DMS153 treated with DMSO at 0.1 percent for 48 hours (cell line): ENCODE data around the gene KIF3B.
A peak's percentile ranks its signal among the peaks of the same experiment; 100 is the strongest.
"Not testable (repeated sequence)": the region's sequence is repeated elsewhere in the genome, so short reads cannot be mapped to it uniquely, and the experiment has no call there.

Experiments
- DNase-seq: peaks from one replicate; lab custom pipeline; 2025; ENCODE audit not compliant: unreplicated experiment; lab: John Stamatoyannopoulos, UW

Gene KIF3B

DNA sequence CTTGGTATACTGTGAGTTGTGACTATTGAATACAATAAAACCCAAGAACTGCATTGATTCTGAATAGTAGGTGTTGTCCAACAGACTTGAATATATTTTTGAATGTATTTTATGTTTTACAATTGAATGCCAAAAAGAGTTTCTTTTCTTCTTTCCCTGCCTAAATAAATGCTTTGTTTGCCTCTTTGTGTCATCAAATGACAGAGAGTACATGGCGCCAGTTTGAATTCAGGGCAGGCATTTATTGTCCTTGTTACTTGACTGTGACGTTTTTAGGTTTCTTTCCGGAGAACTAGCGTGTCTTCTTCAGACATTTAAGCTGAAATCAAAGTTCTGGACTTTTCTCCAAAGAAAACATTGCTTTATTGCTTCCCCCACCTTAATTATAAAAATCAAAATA lies 16.6 kb downstream of the KIF3B start:
- no peak for DNase-seq

DNA sequence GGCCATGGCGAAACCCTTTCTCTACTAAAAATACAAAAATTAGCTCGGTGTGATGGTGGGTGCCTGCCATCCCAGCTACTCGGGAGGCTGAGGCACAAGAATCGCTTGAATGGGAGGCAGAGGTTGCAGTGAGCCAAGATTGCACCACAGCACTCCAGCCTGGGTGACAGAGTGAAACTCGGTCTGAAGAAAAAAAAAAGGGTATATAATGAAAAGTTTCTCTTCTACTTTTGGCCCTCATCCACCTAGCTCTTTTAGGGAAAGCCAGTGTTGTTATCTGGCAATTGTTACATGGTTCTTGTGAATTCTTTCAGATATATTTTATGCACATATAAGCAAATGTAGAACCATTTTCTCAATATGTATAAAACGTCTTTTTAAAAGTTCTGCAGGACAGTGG lies 19.0 kb downstream of the KIF3B start:
- DNase-seq: no peak

DNA sequence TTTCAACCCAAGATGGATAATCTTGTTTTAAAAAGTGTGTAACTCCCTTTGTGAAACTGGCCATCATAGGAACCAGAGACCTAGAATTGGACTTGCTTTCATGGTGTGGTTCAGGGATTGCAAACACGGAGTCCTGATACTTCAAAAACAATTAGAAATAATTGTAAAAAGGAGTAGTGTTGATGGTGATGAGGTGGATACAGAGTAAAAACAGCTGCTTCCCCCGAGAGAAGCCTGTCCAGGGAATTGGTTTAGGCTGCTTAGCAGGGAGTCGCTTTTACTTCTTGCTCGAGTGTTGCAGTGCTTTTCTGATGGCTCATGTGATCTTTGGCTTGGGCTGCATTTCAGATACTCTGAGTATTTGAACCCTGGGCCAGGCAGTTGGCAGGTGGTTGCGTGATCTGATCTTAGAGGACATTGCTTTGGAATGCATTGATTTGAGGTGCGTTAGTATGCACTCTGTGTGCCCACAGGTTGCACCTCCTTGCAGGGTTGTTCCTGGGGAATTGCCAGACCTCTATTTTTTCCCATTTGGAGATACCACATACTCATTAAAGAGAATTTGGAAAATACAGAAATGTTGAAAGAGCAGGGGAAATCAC lies 19.5 kb downstream of the KIF3B start:
- no peak for DNase-seq

DNA sequence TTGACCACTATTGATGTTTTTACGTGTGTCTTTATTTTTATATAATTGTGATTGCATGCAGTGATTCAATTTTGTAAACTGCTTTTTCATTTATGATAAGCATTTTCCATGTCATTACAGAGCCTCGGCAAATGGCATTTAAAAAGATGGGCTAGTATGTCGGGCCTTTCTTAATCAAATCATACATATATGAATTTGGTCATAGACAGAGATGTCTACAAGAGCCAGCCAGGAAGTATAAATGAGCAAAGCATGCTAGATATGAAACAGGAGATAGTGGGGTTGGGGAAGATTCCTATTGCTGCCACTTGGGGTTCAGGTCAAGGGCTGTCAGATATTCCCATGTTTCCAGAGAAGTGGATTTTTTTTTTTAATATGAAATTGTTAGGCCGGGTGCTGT lies 20.0 kb downstream of the KIF3B start:
- DNase-seq: no peak

DNA sequence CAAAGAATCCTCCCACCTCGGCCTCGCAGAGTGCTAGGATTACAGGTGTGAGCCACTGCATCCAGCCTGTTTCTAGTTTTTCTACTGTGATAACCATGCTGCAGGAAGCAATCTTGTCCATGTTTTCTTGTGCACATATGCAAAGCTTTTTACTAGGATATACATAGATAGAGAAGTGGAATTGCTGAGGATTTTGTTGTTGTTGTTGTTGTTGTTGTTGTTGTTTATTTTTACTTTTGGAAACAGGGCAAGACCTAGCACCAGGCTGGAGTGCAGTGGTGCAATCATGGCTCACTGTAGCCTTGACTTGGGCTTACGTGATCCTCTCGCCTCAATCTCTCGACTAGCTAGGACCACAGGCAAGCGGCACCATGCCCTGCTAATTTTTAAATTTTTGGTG lies 23.2 kb downstream of the KIF3B start:
- DNase-seq: no peak

DNA sequence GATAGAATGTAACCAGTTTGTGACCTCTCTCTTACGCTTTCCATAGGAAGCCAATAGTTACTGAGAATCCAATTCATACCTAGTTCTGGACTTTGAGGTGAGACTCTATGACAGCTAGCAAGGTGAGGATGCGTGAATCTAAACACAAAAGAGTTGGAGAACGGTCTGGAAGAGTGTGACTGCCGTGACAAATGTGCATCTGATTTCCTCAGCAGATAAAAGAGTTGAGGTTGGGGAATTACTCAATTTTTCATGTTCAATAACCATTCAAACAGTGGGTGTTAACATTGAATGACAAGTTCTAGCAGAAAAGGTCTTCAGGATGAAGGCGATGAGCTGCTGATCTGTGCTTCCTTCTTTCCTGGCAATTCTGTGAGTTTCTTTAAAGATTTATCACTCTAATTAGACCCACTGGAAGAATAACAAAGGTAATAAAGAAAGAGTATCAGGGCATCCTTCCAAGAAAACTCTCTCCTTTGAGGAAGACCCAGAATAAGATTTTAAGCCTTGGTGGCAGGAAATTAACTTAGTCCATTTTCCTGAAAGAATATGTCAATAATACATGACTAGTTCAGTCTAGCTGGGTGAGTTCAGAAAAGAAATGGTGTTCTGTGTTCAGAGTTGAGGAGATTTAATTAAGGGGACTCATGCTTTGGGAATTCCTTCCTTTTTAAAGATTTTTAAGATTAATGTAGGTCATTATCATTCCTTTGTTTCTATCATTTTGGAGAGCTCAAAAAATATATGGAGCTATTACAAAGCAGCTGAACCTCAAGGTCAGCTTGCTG lies 24.5 kb downstream of the KIF3B start:
- DNase-seq: no peak

DNA sequence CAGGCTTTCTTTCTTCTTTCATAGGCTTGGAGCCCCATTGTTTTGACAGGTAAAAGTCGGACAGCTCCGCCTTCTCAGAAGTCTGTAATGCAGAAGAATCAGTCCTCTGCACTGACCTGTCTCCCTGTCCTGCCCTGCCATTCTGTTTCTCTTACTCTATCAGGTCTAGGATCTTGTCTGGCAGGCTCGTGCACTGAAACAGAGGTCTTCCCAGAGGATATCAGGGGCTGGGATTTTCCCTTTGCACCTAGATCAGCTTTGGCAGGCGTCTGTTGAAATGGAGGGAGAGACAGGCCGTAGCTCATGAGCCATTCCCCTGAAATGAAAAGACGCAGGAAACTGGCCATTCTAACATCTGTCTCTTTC lies 25.0 kb downstream of the KIF3B start:
- DNase-seq: no peak

DNA sequence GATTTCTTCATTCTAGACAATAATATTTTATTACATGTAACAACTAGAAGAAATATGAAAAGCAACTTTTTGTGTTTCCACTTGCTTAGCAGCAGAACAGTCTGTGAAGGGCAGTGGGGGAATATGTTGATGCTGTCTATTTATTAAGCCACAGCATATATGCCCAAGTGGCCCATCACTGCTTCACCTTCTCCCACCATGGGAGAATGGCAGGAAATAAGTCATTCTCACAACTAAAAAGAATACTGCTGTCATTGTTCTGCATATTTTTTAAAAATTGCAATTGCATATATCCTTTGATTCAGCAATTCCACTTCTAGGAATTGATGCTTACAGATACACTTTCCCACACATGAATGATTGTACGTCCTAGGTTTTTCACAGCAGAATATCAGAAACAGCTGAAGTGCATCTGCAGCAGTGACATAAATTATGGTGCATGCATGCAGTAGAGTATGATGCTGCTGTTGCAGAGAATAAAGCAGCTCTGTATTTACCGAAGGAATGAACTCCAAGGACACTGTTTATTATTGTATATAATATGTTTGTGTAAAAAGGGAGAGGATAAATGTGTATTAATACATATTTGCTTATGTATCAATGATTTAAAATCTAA lies 26.8 kb downstream of the KIF3B start:
- no peak for DNase-seq

DNA sequence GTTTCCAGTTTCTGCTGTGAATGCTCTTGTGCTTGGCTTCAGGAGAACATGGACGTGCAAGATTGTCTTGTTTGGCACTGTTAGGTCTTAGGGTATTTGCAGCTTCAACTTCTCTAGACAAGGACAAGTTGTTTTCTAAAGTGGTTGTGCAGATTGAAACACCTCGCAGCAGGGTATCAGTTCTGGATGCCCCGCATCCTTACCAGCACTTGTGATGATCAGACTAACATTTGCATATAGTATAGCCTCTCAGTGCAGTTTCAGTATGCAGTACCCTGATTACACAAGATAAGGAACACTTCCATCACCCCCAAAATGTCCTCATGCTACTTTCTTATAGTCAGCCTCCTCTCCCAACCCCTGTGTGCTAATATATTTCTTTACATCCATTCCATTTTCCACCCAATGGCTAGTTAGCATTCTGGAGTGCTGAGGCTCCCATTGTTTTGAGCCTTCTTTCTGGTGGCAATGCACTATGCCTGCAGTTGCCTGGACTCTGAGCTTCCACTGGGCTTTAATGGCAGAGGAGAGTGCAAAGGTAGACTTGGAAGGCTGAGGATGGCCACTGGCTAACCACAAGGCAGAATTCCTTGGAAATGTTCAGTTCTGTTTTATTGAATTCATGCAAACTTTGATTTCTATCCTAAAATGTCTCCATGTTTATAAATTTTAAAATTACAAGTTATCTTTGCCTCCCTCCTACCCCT lies 35.4 kb downstream of the KIF3B start:
- no peak for DNase-seq

DNA sequence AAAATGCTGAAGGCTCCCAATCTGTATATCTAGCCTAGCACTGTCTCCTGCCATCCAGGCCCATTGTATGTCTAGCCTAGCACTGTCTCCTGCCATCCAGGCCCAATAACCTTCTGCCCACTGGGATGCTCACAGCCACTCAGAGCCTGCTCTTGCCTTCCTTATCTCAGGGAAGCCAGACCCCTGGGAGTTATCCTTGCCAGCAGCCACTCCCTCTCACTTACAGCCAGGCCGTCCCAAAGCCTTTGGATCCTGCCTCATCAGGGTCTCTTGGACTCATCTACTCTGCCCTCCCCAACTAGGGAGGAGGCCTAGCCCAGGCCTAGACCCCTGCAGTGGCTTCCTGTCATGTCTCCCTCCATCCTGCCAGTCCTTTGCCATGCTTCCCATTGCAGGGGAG lies 37.3 kb downstream of the KIF3B start:
- no peak for DNase-seq

DNA sequence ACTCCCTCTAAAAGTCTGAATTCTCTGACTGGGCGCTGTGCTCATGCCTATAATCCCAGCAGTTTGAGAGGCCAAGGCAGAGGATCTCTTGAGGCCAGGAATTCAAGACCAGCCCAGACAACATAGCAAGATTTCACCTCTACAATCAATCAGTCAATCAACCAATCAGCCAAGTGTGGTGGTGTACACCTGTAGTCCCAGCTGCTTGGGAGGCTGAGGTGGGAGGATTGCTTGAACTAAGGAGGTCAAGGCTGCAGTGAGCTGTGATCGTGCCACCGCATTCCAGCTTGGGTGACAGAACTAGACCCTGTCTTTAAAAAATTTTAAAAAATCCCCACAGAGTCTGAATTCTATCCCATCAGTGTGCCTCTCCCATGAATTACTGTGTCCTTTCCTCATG lies 37.9 kb downstream of the KIF3B start:
- no peak for DNase-seq

DNA sequence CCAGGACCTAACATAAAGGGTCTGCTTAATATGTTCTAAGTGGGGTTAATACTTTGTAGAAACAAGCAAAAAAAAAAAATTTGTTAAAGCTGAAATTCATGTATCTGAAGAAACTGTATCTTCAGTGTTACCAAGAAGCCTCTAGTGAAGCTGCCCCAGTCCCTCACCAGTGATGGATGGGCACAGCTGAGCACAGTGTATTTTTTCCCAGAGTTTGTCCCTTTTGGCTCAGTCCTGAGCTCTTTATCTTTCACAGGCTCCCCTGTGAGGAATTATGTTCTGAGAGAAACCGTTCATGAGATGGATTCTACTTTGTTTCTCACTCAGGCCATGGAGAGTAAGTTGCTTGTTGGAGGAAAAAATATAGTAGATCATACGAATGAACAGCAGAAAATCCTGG lies 38.4 kb downstream of the KIF3B start:
- DNase-seq: no peak

DNA sequence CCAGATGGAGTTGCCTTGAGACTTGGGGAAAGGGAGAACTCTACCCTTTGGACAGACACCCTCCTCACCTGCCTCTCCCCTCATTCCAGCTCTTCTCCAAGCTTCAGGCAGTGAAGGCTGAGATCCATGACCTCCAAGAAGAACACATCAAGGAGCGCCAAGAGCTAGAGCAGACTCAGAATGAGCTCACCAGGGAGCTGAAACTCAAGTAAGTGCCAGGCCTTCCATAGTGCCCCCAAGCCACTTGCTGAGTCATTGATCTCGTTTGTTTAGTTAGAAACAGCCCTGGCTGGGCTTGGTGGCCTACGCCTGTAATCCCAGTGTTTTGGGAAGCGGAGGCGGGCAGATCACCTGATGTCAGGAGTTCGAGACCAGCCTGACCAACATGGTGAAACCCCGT lies 39.2 kb downstream of the KIF3B start:
- DNase-seq: no peak

DNA sequence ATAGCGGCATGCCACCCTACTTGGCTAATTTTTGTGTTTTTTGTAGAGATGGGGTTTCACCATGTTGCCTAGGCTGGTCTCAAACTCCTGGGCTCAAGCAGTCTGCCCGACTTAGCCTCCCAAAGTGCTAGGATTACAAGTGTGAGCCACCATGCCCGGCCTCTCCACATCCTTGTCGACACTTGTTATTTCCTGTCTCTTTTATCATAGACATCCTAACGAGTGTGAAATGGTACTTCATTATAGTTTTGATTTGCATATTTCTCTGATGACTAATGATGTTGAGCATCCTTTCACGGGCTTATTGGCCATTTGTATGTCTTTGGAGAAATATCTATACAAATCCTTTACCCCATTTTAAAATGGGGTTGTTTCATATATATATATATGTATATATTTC lies 41.6 kb downstream of the KIF3B start:
- DNase-seq: no peak

DNA sequence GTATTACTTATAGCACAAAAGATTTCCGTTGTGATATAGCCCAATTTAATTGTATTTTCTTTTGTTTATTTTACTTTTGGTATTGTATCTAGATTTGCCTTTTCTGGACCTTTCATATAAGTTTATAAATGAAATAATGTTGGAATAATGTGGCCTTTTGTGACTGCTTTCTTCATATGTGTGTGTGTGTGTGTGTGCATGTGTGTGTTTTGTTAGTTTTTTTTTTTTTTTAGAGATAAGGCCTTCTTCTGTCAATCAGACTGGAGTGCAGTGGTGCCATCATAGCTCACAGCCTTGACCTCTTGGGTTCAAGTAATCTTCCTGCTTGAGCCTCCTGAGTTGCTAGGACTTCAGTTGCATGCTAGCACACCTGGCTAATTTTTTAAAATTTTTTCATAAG lies 42.9 kb downstream of the KIF3B start:
- DNase-seq: no peak

DNA sequence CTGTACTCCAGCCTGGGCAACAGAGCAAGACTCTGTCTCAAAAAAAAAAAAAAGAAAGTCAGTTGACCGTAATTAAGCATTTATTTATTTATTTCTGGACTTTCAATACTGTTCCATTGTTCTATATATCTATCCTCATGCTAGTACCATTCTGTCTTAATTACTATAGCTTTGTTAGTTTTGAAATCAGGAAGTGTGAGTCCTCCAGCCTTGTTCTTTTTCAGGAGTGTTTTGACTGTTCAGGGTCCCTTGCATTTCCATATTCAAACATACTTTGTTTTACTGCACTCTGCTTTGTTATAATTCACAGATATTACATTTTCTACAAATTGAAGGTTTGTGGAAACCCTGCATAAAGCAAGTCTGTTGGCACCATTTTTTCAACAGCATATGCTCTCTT lies 43.9 kb downstream of the KIF3B start:
- no peak for DNase-seq

DNA sequence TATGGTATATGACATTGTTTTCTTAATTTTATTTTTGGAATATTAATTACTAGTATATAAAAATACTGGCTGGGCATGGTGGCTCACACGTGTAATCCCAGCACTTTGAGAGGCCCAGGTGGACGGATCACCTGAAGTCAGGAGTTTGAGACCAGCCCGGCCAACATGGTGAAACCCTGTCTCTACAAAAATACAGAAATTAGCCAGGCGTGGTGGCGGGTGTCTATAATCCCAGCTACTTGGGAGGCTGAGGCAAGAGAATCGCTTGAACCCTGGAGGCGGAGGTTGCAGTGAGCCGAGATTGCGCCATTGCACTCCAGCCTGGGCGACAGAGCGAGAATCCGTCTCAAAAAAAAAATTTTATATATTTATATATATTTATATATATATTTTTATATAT lies 44.8 kb downstream of the KIF3B start:
- DNase-seq: not testable (repeated sequence)

DNA sequence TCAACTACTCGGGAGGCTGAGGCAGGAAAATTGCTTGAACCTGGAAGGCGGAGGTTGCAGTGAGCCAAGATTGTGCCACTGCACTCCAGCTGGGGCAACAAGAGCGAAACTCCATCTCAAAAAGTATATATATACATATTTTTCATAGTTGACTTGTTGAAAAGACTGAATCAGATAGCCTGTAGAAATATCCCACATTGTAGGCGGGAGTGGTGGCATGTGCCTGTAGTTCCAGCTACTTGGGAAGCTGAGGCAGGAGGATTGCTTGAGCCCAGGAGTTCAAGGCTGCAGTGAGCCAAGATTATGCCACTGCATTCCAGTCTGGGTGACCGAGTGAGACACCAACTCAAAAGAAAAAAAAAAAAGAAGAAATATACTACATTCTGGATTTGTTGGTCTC lies 46.3 kb downstream of the KIF3B start:
- not testable (repeated sequence) for DNase-seq

DNA sequence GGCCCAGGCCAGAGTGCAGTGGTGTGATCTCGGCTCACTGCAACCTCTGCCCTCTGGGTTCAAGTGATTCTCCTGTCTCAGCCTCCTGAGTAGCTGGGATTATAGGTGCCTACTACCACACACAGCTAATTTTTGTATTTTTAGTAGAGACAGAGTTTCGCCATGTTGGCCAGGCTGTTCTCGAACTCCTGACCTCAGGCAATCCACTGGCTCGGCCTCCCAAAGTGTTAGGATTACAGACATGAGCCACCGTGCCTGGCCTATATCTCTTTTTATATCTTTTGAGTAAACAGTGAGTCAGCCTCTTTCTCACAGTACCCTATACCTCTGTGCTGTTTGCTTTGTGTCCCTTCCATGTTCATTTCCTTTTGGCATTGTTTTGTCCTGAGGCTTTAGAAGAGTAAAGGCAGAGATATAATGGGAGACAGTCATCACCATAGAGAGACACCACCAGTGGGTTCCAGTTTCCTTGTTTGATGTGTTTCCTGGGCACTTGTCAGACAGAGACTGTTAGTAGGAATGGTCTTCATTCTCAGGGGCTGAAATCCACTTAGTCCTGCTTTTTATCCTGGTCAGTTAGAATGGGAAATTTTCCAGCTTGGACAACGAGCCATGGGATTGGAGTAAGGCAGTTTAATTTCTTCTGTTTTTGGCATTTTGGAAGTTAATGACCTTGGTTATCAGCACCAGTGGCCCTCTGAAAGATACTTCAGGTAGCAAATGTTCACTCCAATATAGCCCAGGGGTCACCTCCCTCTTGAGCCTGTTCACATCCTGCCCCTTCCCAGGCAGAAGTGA lies 48.5 kb downstream of the KIF3B start:
- peak; percentile 92 for DNase-seq

DNA sequence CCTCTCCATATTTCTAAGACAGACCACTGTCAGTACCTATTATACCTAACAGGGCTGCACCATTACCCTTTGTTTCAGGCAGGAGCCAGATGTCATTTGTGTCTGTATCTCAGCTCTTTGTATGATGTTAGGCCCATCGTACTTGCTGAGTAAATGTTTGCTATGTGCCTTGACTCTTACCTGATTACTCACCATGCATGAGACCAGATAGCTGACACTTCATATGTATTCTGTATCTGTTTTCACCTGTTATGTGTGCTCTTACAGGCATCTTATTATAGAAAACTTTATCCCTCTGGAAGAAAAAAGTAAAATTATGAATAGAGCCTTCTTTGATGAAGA lies 49.0 kb downstream of the KIF3B start:
- peak; percentile 78 for DNase-seq

DNA sequence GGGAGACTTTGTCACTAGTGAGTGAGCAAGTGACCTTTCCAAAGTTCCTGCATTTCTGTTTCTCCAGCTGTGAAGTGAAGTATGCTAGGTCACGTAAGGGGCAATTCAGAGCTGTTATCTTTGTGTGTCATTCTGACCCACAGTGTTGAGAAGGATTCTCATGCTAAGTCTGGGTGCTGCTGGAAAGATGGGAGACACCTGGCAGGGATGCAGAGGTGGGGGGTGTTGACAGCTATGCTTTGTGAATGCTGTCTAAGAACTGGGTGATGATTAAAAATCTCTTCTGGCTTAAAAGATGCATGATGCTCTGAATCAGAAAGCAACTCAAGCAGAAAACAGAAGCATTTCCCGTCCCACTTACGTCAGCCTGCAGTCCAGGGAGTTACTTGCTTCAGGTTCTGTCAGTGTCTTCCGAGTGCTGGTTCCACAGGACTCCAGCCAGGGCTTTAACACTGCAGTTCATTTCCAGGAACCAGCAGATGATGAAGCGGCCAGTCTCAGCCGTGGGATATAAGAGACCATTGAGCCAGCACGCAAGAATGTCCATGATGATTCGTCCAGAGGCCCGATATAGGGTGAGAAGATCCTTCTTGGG lies 49.7 kb downstream of the KIF3B start:
- DNase-seq: no peak
